Measurements from ENCODE around the gene UGT1A6.

- TF ChIP-seq EZH2 (IDR thresholded peaks at IDR 0.05; ENCODE audit: insufficient read depth, poor library complexity, severe bottlenecking) (no peak), EZH2phosphoT487 (IDR thresholded peaks at IDR 0.05; ENCODE audit: insufficient read depth, low read depth) (no peak)
Observed at GRCh38 chr2:233816771-233817170, 124.1 kb downstream of the UGT1A6 start.

Data from GM23248 (cell line).